Left hindlimb (tissue), 1 donor: ENCODE data around the gene BCL2L1.

Experiments
- DNase-seq: peaks from one replicate; pipeline ENCODE4 v3.0.0-alpha.2; 2018

The BCL2L1 gene

DNA sequence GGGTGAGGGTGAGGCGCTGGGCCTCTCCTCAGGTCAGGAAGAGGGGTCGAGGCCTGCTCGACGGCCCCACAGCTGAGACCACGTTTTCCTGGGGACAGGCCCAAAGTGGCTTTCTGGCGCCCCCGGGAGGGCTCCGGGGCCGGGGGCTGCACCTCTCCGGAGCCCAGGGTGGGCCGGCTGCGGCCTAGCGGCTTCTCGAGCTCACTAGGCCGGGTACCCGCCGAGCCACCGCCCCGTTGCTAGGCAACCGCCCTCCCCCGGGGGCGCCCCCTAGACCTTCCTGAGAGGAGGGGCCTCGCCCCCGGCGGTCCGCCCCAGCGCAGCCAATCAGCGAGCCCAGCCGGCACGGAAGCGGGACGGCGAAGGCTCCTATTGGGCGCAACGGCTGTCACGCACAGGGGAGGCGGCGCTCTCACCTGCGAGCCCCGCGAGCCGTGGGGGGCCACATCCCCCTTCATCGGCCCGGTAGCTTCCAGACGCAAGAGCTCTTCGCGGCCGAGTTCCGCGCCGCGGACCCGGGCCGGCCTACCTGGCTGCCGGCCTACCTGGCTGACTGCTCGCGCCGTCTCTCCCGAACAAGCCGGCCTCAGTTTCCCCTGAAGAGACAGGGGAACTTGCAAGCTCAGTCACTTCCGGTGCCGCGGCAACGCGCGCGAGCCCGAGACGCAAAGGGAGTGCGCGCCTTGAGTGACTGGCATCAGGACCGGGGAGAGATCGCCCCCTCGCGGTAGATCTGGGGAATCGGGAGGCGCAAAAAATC lies 831 bp upstream of the BCL2L1 start:
- peak; percentile 99 for DNase-seq

DNA sequence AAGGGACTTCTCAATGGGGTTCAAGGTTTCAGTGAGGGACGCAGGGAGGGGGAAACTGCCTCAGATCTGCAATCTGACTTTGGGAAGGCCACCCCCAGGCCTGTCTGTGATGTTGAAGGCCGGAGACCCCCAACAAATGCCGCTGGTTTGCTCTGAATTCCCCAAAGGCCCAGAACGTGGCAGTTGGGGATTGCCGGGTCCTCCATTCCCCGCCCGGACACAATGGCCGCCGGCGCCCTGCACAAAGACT lies 326 bp upstream of the BCL2L1 start:
- no peak for DNase-seq

DNA sequence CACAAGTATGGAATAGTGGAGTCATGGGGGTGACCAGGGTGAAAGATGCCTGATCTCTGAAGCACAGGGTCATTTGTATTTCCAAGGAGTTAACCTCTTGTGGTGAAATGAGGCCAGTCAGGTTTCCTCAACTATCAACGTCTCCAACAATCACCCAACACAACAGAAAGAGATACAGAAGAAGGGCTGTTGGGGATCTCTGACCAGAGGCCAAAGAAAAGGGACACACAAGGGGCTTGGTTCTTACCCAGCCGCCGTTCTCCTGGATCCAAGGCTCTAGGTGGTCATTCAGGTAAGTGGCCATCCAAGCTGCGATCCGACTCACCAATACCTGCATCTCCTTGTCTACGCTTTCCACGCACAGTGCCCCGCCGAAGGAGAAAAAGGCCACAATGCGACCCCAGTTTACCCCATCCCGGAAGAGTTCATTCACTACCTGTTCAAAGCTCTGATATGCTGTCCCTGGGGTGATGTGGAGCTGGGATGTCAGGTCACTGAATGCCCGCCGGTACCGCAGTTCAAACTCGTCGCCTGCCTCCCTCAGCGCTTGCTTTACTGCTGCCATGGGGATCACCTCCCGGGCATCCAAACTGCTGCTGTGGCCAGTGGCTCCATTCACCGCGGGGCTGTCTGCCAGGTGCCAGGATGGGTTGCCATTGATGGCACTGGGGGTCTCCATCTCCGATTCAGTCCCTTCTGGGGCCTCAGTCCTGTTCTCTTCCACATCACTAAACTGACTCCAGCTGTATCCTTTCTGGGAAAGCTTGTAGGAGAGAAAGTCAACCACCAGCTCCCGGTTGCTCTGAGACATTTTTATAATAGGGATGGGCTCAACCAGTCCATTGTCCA lies 1.0 kb downstream of the BCL2L1 start:
- no peak for DNase-seq

DNA sequence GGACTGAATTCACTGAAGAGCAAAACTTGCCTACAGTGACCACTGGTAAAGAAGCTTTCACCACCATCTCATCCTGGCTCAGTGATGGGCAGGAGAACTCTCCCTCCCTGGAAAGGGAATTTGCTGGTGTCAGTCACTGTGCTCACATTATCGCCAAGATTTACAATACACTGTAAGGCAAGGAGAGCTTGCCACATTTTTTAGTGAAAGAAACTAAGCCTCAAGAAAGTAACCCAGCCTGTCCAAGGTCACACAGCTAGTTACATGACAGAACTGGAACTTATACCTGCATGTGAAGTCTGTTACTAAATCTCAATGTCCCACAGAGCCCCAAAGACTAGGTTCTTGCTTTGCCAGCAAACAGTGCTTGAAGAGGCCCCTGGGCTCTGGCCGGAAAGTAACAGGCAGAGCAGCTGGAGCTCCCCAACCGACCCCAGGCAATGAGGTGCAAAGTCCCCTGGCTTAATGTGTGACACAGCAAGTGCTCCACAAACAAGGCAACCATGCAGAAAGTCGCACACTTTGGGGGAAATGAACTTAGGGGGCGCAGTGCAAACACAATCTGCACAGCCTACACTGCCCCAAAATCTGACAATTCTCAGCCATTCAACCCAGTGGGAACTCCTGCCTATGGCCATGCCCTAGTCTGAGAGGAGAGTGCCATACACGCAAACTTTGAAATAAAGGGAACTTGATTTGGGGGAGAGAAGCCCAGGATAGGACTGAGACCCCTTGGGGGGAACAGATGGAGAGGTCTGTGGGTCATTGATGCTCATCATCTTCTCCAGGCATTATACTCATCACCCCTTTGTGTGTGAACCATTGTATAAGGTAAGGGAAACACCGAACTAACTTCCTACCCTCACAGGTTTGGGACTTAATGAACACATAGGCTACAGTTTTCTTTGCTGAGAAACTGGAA lies 1.9 kb downstream of the BCL2L1 start:
- no peak for DNase-seq

DNA sequence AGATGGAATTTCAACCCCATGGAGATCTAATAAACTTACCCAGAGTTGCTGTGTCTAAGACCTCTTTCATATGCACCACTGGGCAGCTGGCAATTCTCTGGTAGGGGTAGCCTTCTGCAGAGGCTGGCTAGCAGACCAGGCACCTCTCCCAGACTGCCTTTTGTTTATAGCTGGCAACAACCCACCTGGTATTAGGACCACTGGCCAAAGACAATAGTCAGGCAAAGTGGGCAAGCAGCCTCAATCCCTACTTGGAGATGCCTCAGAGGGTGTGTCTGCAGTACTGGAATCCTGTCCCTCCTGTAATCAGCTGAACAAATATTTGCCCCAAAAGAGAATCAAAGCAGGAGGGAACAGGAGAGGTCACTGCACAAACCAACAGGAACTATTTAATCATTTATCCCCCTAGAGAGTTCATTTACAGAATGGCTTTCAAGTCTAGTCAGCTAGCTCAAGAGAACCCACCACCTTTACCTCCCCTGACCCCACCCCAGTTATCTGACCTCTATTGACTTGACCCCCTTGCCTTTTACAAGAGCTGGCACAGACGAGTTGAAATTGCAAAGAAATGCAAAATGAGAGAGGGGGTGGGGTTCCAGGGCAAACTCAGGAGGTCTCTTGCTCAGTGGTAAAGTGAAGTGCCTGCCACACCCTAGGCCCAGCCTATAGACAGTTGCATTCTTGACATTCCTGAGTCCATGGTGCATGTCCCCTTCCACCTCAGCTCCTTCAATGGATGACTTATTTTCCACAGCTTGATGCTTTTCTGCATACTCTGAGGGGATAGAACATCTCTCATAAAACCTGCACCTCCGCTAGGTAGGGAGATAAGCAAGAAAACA lies 2.8 kb downstream of the BCL2L1 start:
- no peak for DNase-seq

DNA sequence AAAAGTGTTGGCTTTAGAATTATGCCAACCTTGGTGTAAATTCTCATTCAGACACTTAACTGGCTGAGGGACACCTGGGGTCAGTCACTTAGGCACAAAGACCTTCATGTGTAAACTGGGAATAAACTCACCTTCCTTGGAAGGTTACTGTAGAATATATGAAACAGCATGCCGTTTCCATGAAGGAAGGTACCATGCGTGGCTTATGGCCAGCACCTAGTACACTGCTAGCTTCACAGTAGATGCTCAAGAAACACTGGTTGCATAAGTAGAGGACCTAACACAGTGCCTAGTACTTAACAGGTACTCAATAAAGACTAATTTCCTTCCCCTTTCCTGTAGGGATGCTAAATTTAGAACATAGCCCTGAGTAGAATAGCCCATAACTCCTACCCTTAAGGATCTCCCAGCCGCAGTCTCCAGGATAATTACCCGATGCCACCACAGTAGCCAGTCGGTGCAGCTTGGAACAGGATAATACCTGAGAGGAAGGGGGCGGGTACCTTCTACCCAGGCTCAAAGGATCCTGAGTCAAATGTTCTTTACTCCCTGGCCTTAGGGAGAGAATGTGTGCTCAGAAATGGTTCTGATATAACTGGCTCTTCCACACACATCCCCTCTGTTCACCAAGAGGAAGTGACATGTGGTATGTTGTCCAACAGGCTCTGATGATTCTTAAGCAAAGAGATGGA lies 3.6 kb downstream of the BCL2L1 start:
- DNase-seq = no peak

DNA sequence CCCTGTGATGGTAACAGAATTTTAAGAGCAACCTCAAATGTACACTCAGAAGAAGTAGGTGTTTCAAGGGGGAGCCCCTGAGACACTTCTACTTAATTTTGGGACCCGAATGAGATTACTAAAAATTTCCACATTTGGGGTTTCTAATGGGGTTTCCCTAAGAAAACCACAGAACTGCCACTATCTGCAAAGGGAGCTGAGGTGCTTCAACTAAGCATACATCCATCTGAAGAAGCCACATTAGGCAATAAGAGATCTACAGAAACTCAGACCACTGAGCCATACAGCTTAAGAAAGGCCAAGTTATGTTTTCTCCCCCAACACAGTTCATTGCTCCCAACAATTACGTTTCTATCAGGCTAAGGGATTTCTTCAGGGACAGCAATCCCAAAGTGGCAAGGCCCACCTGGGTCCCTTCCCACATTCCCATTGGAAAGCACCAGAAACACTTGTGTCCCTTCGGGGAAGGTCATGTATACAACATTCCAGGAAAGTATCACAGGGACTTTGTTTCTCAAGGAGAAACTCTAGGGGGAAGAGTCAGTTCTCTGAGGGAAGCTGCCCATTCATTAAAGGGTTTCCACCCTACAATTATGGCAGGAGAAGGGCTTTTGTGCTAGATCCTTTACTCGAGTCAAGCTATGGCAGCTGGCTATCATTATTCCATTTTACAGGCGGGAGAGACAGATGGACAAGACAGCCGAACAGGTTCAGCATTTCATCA lies 5.0 kb downstream of the BCL2L1 start:
- no peak for DNase-seq

DNA sequence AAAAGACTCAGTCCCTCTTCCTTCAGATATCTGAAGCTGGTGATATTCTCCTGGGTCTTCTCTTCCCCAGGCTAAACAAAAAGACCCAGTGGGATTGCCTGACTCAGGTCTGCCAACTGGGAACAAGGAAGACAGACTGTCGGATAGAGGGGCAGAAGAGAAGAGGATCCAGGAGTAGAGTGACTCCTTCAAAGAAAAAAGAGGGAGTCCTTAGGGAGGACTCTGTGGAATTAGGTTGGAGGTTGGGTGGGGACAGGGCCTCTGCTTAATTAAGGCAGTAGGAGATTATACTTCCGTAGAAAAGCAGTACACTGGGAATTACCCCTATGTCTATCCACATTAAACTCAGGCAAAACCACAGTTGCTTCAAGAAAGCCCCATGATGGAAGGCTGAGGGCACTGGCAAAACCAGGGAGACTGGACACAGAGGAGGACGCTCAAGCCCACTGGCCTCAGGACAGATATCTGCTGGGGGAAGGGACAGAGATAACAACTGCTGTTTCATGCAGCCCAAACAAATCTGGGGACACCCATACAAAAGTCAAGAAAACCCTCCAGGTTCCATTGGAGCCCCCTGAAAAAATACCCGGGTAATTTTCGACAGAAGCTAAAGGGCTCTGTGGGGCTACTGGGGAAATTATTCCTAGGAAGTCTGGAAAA lies 5.7 kb downstream of the BCL2L1 start:
- DNase-seq = no peak

DNA sequence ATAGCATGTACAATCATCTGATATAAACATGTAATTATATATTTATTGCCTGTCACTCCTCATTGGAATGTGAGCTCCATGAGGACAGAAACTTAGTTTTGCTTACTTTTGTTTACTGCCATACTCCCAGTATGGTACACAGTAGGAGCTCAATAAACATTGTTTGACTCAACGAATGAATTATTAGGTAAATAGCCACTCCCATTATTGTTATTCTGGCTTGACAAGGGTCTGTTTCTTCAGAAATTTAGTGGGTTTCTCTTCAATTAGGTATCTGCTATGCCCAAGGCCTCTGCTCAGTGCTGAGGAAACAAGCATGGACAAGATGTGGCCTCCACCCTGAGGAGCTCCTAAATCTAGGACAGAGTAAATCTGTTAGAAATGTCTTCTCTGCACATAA lies 6.3 kb downstream of the BCL2L1 start:
- no peak for DNase-seq

DNA sequence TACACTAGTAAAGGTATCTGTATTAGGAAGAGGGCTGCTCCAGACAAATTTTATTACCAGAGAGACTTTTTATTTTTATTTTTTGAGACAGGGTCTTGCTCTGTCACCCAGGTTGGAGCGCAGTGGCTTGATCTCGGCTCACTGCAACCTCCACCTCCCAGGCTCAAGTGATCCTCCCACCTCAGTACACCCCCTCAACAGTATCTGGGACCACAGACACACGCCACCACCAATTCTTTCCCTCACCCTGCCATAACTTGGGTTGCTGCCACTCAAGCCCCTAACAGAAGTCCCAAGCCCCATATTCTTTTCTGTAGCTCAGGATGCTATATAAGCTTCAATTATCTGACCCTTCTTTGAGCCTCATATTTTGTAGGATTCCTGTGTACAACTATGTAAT lies 6.9 kb downstream of the BCL2L1 start:
- DNase-seq = no peak

DNA sequence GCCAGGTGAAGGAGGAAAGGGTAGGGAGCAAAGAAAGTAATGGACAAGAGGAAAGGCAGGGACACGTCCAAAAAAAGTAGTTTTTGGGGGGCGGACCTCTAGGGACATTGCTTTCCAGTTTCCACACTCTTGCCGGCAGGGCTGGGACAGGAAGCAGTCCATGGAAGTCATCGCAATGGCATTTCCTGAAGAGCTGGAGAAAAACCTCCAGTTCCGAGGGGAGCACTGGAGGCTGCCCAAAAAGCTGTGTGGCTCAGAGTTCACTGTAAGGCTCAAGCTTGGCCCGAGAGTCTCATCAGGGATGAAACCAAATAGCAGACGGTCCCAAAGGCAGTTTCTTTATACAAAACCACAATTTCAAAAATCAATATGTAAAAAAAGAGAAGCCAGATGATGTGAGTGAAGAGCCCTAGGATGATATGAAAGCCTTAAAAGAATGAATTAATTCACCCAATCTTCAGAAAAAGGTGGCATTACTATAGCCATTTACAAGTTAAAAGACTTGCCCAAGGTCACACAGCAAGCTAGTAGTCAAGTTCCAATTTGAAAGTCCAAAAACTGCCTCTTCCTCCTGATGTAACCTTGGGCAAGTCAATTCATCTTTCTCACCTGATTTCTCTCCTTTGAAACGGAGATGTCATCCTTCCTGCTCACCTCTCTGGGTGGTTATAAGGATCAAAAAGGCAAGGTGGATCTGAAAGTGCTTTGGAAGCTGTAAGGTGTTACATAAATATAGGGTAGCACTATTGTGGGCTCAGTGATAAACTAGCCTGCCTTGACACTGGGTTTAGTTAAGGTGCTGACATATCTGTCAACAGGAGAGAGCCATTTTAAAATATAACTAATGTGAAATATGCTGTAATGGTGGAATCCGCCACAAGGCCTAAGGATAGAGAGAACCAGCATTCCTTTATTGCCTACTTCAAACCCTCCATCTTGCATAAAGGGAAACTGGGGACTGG lies 9.1 kb downstream of the BCL2L1 start:
- DNase-seq = peak; percentile 80

DNA sequence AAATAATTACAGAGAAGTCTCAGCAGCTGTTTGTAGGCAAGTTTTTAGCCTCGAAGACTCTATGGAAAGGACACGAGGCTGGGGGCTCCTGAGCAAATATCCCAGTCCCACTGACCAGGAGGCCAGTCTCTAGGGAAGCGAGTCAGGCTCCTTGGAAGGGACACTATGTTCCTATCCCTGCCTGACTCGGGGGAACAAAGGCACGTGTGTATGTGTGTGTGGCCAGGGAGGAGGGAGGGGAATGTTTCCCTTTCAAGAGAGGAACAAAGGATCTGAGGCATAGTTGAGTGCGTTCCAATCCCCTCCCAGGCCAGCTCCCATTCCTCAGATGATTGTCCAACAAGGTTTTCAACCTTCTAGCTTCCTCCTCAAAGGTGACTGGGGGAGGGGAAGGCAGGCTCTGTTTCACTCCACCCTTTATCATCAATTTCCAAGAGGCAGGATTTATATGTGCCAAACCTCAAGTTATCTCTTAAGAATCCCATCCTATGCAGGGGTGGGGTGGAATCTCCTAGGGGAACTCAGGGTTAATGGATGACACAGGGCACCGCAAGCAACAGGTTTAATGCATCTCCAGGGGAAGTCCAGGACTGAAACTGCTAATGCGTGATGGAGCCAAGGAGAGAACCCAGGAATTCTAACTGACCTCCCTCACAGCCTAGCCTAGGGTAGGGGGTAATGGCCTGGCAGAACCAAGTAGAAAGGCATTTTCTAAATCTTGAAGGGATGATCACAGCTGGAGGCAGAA lies 9.9 kb downstream of the BCL2L1 start:
- DNase-seq = peak; percentile 65

DNA sequence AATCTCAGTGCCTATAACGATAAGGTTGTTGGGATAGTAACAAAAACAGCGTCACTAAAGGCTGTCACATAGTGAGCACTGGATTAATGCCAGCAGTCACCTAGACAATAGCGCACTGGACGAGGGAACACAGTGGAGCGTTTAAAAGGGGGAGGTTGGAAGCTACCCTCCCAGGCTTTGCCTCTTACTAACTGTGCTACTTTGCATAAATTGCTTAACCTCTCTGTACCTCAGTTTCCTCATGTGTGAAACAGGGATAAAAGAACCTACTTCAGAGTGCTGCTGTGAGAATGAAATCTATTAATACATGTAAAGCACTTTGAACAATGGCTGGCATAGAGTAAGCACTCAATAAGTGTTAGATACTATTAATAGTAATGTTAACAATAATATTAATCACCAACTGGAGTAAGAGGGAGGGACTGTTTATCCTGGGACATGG lies 10.5 kb downstream of the BCL2L1 start:
- DNase-seq = no peak

DNA sequence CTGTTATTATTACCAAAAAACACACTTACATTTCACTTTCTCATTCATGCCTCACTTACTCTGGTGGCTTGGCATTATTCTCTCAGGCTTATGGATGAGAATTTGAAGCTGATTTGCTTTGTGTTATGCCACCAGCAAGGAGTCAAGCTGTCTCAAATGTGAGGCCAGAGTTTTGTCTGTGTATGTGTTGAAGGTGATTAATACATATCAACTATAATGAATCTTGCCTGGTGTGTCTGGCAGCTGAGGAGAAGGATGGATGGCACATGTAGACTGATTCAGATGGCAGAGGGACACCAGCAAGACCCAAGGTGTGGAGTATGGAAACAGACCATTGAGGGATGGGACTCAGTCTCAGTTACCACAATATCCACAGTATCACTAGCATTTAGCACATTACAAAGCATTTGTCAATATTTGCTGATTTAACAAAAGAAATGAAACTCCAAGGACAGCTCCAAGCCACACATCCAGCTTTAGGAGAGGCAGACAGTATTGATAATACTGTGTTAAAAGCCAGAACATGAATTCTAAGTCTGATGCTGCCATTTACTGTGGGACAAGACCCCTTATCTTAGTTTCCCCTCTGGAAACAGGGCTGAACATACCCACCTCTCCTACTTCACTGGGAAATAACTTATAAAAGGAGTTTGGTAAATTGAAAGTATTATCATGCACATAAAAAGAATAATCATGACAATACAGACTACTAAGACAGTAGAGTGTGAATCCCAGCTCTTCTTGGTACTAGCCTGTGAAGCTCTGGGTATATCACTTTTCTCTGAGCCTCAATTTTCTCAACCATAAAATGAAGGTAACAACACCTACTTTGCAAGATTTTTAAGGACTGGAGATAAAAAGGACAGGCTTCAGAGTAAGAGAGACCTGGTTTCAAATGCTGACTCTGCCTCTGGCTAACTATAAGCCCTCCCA lies 11.2 kb downstream of the BCL2L1 start:
- DNase-seq = no peak

DNA sequence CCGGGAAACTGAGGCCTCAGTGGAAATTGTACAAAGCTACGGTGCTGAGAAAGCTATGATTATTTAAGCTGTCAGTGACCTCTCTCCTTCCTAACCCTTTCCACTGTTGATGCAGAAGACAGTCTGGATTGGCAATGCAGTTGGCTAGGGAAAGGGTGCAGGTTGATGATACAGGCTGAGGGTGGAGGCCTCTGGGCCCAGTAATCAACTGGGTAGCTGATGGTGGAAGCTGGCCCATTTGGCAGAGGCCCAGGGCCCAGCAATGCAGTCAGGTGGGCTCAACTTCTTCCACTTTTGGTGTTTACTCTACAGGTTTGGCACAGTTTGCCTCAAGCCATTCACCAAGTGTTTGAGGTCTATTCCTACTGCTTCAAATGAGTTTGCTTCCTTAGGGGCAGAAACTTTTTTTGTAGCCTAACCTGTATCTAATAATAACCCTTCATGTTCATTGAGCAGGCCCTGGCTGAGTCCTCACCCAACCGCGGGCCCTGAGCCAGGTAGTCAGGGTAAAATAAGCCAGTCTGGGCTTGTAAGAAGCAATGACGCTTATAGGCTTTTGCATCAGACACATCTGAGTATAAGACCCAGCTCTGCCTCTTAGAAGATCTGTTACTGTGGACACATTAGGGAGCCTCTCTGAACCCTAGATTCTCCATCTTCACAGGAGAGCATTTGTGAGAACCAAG lies 12.1 kb downstream of the BCL2L1 start:
- DNase-seq = no peak

DNA sequence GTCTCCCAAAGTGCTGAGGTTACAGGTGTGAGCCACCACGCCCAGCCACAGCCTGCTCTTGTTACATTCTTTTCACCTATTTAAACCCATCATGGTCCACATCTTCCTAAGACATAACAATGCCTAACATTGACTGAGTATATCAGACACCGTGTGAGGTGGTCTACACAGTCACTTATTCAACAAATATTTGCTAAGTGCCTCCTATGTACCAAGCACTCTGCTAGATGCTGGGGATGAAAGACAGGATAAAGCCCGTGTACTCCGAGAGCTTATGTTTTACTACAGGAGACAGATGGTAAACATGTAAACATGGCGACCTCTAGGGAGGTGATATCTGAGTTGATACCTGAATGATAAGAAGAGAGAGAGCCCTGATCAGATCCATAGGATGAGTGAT lies 12.7 kb downstream of the BCL2L1 start:
- no peak for DNase-seq
